Measurements from ENCODE around the gene LRRC4C.

GRCh38 chr11:40816976-40817375 lies 642.5 kb downstream of the LRRC4C start:
- TF ChIP-seq TAF1 (IDR thresholded peaks at IDR 0.05; ENCODE audit: low read depth) (no peak), CTCF (IDR thresholded peaks at IDR 0.05; ENCODE audit: poor library complexity, severe bottlenecking) (no peak)

Measured in neural cell (in vitro differentiated cells).